ENCODE data around the gene GPER1. TPM values are rescaled to one million over a fixed set of nuclear protein-coding genes. Genes with fewer than 3 reads are reported as not detected.

The GPER1 gene
- total RNA-seq (2022; extraction: Qiagen RNA extraction; ENCODE audit: low read depth) = 0.69 to 1.0 TPM (median 0.89 TPM) in 5 replicates

GRCh38 chr7:1087952-1088920 lies at the start of gene GPER1:
TSS of gene GPER1 (plus strand) at chr7:1088113. CDS start at chr7:1091729, 3,616 bp downstream.

GRCh38 chr7:1044189-1045068 lies 43.5 kb upstream of the GPER1 start, which contains the start of gene GPR146:
TSS of gene GPR146 (plus strand) at chr7:1044546. CDS start at chr7:1057516, 12,970 bp downstream.

Other genes with a start within 250 kb of the GPER1 start
- 41.3 to 64.0 TPM (median 56.7 TPM) in 5 replicates for gene GET4, start 211.6 kb upstream of the GPER1 start, total RNA-seq (2022; extraction: Qiagen RNA extraction; ENCODE audit: low read depth)
- 4.3 to 5.8 TPM (median 4.7 TPM) in 5 replicates for gene ADAP1, start 133.4 kb upstream of the GPER1 start, total RNA-seq (2022; extraction: Qiagen RNA extraction; ENCODE audit: low read depth)
- 6.0 to 7.8 TPM (median 6.6 TPM) in 5 replicates for gene COX19, start 112.6 kb upstream of the GPER1 start, total RNA-seq (2022; extraction: Qiagen RNA extraction; ENCODE audit: low read depth)
- 0.06 TPM in 1 of 5 replicates, not detected in the others for gene CYP2W1, start 104.9 kb upstream of the GPER1 start, total RNA-seq (2022; extraction: Qiagen RNA extraction; ENCODE audit: low read depth)
- 1.6 to 2.7 TPM (median 2.3 TPM) in 5 replicates for gene GPR146, start 43.6 kb upstream of the GPER1 start, total RNA-seq (2022; extraction: Qiagen RNA extraction; ENCODE audit: low read depth)
- 51.8 to 66.6 TPM (median 63.6 TPM) in 5 replicates for gene ZFAND2A, start 72.1 kb downstream of the GPER1 start, total RNA-seq (2022; extraction: Qiagen RNA extraction; ENCODE audit: low read depth)
- gene UNCX, start 144.8 kb downstream of the GPER1 start, total RNA-seq (2022; extraction: Qiagen RNA extraction; ENCODE audit: low read depth) = 0.05 to 0.08 TPM (median 0.06 TPM) in 3 of 5 replicates, not detected in the others

Measured in A549 treated with CpdA at 1 μM for 4 hours (cell line).